Gastroesophageal sphincter (tissue), 3 donors: Measurements from ENCODE around the gene TACR1.

ENCODE experiments used
- EP300 ChIP-seq: sonication (generic); formaldehyde crosslinking; IDR thresholded peaks from one replicate; pipeline ENCODE4 v1.6.1; 2017; ENCODE audit warnings: antibody characterized with exemption, mild to moderate bottlenecking
- TF ChIP-seq, protein P1 (sequence below), 4 experiments: fragments of 200-600 bp in 2 of 4; fragments of 450-650 bp in 2 of 4; sonication (generic) in 1 of 4; IDR thresholded peaks; one replicate each; pipeline ENCODE4 v1.5.1; 2017 to 2019; ENCODE audit warnings: antibody characterized with exemption in 4 of 4, mild to moderate bottlenecking in 2 of 4, moderate library complexity in 2 of 4

DNA sequence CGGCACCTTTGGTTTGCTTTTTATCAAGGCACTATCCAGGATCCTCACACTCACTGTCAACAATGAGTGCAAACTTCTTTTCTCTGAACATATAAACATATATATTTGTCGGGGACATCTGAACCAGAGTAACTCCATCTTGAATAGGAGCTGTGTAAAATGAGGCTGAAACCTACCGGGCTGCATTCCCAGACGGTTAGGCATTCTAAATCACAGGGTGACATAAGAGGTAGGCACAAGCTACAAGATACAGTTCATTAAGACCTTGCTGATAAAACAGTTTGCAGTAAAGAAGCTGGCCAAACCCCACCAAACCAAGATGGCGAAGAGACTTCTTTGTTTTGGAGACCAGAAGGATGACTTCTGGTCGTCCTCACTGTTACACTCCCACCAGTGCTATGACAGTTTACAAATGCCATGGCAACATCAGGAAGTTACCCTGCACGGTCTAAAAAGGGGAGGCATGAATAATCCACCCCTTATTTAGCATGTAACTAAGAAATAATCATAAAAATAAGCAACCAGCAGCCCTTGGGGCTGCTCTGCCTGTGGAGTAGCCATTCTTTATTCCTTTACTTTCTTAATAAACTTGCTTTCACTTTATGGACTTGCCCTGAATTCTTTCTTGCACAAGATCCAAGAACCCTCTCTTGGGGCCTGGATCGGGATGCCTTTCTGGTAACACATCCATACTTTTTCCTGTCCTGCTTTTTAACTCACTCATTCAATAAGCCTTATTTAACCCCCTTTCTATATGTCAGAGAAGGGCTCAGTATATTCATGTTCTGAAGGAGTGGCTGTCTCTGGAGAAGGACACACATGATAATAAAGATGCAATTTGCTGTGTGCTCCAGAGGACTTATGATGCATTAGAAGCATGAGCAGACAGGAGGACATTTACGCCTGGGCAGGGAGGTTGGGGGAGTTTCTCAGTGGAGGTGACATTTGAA lies 65.4 kb downstream of the TACR1 start:
- TF ChIP-seq EP300: no peak
- TF ChIP-seq, protein P1, sequence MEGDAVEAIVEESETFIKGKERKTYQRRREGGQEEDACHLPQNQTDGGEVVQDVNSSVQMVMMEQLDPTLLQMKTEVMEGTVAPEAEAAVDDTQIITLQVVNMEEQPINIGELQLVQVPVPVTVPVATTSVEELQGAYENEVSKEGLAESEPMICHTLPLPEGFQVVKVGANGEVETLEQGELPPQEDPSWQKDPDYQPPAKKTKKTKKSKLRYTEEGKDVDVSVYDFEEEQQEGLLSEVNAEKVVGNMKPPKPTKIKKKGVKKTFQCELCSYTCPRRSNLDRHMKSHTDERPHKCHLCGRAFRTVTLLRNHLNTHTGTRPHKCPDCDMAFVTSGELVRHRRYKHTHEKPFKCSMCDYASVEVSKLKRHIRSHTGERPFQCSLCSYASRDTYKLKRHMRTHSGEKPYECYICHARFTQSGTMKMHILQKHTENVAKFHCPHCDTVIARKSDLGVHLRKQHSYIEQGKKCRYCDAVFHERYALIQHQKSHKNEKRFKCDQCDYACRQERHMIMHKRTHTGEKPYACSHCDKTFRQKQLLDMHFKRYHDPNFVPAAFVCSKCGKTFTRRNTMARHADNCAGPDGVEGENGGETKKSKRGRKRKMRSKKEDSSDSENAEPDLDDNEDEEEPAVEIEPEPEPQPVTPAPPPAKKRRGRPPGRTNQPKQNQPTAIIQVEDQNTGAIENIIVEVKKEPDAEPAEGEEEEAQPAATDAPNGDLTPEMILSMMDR (IDR thresholded peaks at IDR 0.05): no peak
